Anterior cingulate cortex (tissue), 58 donors: ENCODE measurements around the gene CNOT6L.
"Not testable (repeated sequence)": the region's sequence is repeated elsewhere in the genome, so short reads cannot be mapped to it uniquely, and the experiment has no call there.

Experiments used
- DNase-seq, 58 donors: peaks; one replicate each; lab custom pipeline; 2025; lab: John Stamatoyannopoulos, UW

The CNOT6L gene

GRCh38 chr4:77783895-77784294, 35.3 kb downstream of the CNOT6L start:
- DNase-seq: no peak

GRCh38 chr4:77782102-77782835, 36.9 kb downstream of the CNOT6L start:
- no peak for DNase-seq

GRCh38 chr4:77780762-77781161, 38.4 kb downstream of the CNOT6L start:
- DNase-seq: not testable (repeated sequence)

GRCh38 chr4:77777135-77777807, 41.9 kb downstream of the CNOT6L start:
- DNase-seq: no peak

- DNase-seq: no peak
Observed at GRCh38 chr4:77776182-77777134, 42.7 kb downstream of the CNOT6L start.

GRCh38 chr4:77773101-77773500, 46.1 kb downstream of the CNOT6L start:
- no peak for DNase-seq

GRCh38 chr4:77771566-77771965, 47.6 kb downstream of the CNOT6L start:
- DNase-seq: no peak

GRCh38 chr4:77765720-77766119, 53.4 kb downstream of the CNOT6L start:
- no peak for DNase-seq

- no peak for DNase-seq
Observed at GRCh38 chr4:77762531-77762930, 56.6 kb downstream of the CNOT6L start.

- no peak for DNase-seq
Observed at GRCh38 chr4:77761595-77761994, 57.6 kb downstream of the CNOT6L start.

- no peak for DNase-seq
Observed at GRCh38 chr4:77758804-77759203, 60.4 kb downstream of the CNOT6L start.

- no peak for DNase-seq
Observed at GRCh38 chr4:77751764-77752163, 67.4 kb downstream of the CNOT6L start.

GRCh38 chr4:77745792-77746191, 73.4 kb downstream of the CNOT6L start:
- DNase-seq: no peak

- DNase-seq: no peak
Observed at GRCh38 chr4:77742054-77742453, 77.1 kb downstream of the CNOT6L start.

GRCh38 chr4:77740480-77740879, 78.7 kb downstream of the CNOT6L start:
- DNase-seq: no peak

- no peak for DNase-seq
Observed at GRCh38 chr4:77734928-77735327, 84.2 kb downstream of the CNOT6L start.

GRCh38 chr4:77731656-77732055, 87.5 kb downstream of the CNOT6L start:
- DNase-seq: no peak

- no peak for DNase-seq
Observed at GRCh38 chr4:77728420-77728819, 90.7 kb downstream of the CNOT6L start.

- no peak for DNase-seq
Observed at GRCh38 chr4:77721073-77721472, 98.1 kb downstream of the CNOT6L start.

- not testable (repeated sequence) for DNase-seq
Observed at GRCh38 chr4:77718500-77718899, 100.7 kb downstream of the CNOT6L start.
